Mesenteric fat pad (tissue), 1 donor: ENCODE data around the gene SLAIN1. TPM values are rescaled to one million over a fixed set of nuclear protein-coding genes. Genes with fewer than 3 reads are reported as not detected.

ENCODE experiments used
- DNase-seq: peaks from one replicate; pipeline ENCODE4 v3.0.0-alpha.2; 2020; ENCODE audit warnings: low spot score
- total RNA-seq: library from RNA; stranded (reverse); fragmentation: NEBNext Ultra II Directional; extraction: Animal tissue kit (Norgen Biotek cat#: 25700); gene quantifications from one replicate; pipeline ENCODE4 v1.2.1, GENCODE V29; 2021
- donor health status: DM: yes; HTN: yes; CAD: no.

SLAIN1 gene
- total RNA-seq, 1 donor from 2014 or later = 1.9 TPM

DNA sequence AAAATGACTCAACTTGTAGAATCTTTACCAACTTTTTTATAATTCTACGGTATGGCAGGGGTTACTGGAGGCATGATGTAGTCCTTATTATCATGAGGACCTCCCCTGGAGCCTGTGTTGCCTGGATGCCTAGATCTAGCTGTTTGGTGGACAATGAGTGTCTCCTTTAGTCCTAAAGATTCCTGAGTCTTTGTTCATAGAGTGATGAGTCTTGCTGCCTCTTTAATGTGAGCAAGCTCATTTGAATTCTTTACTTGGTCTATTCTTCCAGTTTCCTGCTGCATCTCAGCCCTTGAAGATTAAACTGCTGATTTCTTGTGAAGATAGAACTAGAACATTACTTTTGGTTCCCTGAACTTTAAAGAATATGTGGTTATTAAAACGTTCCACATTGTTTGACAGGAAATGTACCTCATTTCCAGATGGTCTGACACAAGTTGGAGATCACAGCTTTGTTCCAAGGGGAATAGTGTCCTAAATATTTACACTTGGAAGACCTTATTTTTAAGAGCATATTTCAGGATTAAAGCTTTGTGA is 51.9 kb downstream of the SLAIN1 start:
- DNase-seq = no peak

DNA sequence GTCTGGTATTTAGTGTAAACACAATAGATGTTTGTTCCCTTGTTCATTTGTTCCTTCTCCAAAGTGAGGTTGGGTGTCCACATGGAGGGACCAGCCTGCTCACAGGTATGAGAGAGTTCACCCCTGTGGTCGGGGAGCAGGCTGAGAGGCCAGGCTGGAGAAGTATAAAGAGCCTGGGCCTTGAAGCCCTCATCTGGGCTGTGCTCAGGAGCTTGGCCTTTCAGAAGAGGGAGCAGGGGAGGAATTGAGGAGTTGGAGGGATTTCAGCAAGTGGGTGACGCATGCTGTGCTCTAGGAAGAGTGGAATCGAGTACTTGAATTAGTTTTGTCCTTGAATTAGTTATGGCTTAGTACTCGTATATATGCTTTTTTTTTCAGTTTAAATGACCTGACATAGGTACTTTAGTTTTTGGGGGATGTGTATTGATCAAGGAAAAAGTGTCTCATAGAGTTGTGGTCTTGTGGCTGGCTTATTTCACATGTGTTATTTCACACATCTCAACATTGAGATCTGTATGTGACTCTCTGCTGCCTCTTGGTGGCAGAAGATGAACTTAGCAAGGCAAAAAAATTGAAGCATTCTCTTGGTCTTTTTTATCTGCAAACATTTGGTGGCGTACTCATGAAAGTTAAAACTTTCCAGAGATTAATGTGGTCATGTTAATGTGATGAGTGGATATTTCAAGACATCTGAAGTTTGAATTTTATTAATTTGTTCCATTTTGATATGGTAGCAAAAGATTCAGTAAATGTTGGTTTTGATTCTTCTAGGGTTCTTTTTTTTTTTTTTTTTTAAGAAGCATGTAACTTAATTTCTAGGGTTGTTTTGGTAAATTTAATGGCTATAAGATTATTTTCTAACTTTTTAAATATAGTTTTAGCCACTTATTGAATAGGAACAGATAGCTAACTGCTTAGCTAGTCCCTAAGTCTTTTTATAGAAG is 54.3 kb downstream of the SLAIN1 start:
- no peak for DNase-seq

DNA sequence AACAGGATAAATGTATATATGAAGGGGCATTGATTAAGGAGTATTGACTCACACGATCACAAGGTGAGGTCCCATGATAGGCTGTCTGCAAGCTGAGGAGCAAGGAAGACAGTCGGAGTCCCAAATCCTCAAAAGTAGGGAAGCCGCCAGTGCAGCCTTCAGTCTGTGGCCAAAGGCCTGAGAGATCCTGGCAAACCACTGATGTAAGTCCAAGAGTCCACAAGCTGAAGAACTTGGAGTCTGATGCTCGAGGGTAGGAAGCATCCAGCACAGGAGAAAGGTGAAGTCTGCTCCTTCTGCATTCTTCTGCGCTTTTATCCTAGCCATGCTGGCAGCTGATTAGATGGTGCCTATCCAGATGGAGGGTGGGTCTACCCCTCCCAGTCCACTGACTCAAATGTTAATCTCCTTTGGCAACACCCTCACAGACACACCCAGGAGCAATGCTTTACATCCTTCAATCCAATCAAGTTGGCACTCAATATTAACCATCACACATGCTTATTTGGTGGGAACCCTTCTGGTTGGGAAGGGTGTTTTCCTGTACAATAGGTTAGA is 55.1 kb downstream of the SLAIN1 start:
- no peak for DNase-seq

DNA sequence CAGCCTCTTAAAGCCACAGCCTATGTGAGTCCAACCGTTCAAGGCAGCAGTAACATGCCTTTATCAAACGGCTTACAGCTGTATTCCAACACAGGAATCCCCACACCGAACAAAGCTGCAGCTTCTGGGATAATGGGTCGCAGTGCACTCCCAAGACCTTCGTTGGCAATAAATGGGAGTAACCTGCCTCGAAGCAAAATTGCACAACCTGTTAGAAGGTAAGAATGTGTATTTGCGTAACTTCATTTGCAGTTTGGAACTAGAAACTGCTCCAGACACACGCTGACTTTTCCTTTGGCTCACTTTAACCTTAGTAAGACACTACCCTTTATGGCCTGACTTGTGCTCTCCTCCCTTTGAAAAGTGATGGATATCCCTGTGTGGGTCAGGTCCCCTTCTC is 63.4 kb downstream of the SLAIN1 start:
- DNase-seq = no peak

DNA sequence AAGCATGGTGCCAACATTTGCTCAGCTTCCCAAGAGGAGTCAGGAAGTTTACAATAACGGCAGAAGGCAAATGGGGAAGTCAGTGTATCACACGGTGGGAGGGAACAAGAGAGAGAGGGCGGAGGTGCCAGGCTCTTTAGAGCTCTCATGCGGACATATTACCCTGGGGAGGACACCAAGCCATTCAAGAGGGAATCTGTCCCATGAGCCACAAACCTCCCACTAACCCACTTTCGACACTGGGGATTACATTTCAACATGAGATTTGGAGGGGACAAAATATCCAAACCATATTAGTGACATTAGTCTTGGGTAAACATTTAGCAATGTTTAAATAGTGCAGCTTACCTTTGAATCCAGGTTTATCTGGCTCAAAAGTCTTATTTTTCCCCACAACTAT is 69.9 kb downstream of the SLAIN1 start:
- no peak for DNase-seq

DNA sequence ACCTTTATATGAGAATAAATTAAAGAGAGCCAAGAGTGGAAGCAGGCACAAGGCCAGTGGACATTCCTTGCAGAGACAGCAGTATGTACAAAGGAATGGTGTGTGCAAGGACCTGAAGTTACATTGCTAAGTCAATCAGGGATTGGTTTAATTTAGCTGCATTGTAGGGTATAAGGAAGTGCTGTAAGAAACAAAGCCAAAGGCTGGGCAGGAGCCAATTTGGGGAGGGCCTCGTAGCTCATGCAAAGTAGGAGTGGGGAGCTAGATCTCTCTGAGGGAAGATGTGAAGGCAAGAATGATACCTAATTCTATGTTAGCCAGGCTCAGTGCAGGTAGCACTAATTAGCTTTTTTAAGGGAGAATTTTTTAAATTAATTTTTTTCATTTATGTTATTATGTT is 76.7 kb downstream of the SLAIN1 start:
- no peak for DNase-seq

DNA sequence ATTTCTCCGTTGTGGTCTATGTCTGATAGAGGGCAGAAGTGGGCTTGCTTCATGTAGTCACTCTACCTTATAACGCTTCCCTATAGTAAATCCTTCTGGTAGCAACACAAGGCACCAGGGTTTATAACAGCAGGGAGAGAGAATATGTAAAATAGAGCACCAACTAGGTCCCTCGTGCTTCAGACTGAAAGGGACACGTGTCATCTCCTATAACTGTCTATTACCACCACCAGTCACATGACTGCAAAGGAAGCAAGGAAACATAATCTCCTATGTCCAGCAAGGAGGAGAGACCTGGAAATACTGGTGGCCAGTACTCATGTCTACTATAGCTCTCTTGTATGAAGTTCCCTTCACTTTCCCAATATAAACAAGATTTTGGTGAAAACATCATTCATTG is 79.2 kb downstream of the SLAIN1 start:
- DNase-seq = no peak

DNA sequence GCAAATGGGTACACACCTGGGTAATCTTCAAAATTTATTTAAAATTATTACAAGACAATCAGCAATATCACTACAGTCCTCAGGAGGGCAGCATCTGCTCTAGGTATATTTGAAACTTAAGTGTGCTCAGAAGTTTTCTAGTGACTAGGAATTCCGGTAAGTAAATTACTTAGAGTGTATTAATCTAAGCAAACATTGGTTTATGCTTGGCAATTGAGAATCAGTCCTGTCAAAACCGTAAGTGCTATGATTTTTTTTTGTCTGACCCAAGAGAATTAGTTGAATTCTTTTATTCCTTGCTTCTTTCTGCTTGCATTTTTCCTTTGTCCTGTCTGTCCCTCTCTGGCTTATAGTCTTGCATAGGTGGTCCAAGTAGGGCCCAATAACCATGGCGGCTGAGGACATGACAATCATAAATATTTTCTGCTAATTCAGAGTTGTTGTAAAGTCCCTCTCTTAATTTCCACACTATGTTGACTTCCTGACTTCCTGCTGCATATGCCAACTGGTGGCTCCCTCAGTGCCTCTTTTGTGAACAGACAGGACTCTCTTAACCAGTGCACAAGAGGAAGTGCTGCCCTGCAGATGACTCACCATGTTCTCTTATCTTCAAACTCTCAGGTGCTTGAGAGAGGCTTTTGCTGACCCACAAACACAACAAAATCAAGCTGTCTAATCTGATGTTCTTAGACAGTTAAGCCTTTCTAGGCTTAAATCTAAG is 82.2 kb downstream of the SLAIN1 start:
- no peak for DNase-seq

DNA sequence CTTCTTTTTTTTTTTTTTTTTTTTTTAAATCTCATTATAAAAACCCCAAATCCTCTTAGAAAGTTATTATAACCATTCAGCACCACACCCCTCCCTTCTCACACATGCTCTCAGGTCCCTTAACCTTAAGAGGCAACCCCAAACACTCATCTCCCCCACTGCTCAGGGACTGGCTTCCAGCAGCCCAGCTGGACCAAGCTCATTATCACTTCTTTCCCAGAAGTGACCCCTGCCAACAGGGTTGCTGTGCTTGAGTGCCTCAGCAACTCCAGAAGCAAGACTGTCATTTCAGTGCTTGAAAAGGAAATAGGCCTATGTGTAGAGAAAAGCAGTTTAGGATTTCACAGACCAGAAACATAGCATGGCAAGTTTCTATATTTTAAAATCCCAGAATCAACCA is 84.3 kb downstream of the SLAIN1 start:
- DNase-seq = no peak

DNA sequence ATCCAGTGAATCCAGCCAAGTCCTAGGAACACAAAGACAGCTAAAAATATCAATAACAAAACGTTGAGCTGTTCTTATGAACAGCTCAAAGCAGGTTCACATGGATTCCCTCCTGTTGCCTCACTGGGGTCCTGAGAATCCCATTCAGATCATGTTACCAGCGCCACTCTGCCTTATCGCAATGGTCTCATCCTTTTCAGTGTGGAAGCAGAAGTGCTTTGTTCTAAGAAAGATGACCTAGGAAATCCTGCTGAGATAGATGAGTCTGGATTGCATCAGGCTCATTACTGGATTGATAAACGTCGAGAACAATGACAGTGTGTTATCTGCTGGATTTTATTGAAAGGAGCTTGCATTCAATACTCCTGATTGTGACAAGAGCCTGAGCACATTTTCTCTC is 87.0 kb downstream of the SLAIN1 start:
- no peak for DNase-seq

DNA sequence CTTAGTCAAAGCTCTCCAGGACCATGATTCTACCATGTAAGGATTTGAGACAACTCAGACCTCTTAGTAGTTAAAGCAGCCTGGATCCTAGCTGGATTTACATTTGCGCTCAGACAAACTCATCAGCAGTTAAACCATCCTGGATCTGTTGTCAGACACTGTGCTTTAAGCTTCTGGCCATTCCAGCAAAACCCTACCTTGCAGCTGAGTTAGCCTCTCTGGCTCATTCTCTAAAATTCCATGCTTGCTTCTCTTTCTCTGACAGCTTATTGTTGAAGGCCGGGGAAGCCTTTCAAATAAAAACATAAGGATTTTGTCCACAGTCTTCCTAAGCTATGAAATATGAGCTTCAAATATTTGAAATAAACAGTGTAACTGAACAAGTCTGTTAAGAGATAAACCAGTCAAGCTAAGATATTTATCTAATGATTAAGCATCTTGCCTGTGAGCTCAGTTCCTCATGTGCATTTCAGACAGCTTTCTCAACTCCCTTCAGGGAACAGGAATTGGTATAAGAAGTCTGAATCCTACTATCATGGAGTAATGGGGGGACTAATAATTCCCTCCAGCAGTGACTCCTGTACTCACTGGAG is 89.3 kb downstream of the SLAIN1 start:
- no peak for DNase-seq

DNA sequence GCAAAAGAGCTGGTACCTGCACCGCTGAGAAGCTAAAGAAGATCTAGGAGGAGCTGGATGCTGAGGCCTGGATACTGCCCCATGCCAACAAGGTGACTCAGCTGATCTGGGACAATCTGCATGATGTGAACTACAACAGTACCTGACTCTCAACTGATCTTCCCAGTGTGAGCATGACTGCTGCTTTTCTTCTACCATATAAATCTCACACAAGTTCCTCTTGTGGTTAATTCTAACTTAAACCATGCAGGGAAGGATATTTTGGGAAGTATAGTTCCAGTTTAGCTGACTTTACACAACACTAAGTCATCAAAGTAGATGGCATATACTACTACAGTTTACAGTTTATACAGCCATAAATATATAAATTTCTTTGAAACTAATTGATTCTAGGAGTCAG is 91.9 kb downstream of the SLAIN1 start:
- DNase-seq = no peak

DNA sequence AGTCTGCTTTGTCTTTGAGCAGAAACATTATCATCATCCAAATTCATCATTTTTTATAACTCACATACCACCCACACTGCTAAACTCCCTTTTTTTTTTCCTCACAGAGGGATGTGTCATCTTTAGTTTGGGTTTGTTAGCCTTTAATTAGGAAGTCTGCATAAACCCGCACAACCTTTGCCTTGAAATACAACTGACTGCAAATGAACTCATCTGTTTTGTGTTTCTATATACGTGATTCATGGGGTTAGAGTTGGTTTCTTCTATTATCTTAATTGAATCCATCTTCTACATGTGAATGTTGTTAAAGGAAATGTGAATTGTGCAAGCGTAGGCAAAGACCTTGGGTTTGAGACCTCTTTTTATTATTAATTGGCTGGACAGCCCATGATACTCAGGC is 102.7 kb downstream of the SLAIN1 start:
- DNase-seq = no peak

DNA sequence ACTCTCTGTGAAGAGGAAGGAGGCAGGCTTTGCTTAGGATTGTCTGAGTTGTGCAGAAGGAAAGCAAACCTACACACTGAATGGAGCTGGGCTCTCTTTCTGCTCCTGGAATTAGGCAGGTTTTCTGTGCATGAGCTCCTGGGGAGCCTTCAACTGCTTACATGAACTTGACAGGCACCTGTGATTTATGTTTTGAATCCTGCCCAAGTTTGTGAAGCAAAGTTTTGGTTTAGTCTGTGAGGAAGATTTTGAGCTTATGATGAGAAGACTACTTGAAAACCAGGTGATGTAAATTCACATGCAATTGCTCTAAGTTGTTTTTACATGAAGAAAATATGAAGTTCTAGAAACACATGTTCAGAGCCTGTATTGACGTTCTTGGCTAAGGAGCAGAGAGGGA is 109.0 kb downstream of the SLAIN1 start:
- DNase-seq = no peak

DNA sequence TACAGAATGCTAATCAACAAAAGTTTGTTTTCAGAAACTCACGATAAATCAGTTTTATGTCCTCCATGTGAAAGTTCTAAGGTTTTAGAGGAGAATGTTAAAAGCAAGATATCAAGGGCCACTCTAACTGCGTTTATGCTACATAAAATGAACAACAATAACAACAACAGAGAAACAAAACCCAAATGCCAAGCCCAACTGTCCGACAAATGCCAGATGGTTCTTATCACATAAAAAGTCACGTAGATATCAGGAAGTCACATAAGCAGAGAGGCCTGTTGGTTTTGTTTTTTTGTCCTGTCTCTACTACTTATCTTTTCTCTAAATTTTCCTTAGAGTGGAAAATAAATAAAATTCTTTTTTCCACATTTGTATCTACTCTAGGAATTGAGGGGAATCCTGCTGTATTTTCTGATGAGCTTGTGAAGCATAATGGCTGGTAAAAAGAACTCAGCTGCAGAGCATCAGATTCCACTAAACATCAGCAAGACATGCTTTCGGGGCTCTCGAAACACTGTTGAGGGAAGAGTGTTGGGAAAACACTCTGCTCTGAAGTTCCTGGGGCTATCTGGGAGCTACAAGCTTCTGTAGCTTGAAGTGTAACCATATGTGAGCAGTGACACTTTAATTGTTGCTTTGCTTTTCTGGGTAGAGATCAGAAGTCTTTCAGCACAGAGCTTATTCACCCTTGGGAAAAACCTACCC is 110.1 kb downstream of the SLAIN1 start:
- no peak for DNase-seq

DNA sequence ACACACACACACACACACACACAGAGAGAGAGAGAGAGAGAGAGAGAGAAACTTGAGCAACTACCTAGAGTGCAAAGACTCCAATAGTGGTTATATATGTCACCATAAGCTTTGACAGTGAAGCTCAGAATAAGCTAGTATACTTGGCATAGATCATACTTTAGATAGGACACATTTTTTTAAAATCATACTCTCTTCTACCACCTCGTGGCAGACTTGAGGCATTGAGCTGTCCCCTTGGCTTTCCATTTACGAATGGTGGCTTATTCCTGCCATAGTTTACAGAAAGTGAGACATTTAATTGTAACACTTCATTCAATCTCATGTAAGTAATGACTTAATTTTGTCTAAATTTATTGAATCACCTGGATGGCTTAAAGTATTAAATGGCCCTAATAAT is 112.9 kb downstream of the SLAIN1 start:
- DNase-seq = no peak

DNA sequence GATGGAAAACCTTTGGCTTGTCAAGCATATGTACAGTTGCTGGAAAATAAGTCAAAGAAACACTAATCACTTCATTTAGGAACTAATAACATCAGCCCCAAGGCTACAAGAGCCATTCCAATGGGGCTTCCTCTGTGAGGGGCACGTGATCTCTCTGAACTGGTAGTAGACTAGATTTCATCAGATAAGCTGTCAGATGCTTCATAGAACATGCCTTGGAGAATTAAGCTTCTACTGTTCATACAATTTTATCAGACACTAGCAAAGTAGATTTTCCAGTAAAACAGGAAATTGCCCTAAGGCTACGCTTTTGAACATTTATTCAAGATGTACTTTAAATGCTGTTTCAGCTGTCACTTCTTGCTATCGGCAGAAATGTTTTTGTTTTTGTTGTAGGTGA is 113.4 kb downstream of the SLAIN1 start:
- DNase-seq = no peak

DNA sequence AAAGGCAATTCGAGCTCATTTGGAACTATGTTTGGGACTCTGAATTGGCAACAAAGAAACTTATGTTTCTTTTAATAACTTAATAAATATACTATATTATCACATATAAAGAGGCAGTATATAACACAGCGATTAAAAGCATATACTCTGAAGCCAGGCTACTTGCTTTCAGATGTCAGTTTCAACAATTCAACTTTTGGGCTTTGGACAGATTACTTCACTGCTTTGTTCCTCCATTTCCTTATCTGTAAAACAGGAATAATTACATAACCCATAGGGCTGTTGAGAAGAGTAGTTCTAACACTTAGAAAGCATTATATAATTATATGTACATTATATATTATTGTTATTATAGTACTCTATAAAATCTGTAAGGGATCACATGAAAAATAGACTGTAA is 113.9 kb downstream of the SLAIN1 start:
- no peak for DNase-seq

DNA sequence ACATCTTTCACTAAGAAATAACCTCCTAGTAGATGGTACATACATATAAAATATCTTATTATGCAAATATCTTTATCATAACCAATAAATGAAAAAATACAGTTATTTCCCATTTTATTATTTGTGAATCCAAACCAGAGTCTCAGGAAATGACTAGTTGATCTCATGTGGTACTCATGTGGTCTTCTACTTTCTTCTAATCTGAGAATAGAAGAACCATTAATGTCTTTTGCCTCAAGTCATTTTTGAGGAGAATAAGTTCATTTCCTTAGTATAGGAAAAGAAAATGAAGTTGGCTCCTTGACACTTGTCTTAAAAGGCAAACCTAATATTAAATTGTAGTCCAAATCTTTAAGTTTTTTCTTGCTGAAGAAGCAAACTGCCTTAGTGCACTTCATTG is 114.5 kb downstream of the SLAIN1 start:
- DNase-seq = no peak
